Germinal center (tissue), 1 donor: ENCODE data around the gene LAMA5.

Source experiments
- DNase-seq: peaks from one replicate; pipeline ENCODE4 v3.0.0; 2012; ENCODE audit warnings: mixed read lengths, low spot score

Gene LAMA5

GRCh38 chr20:62349556-62350097, 17.5 kb downstream of the LAMA5 start:
- DNase-seq: no peak

- no peak for DNase-seq
Measured at GRCh38 chr20:62348604-62349003, 18.5 kb downstream of the LAMA5 start.

DNA sequence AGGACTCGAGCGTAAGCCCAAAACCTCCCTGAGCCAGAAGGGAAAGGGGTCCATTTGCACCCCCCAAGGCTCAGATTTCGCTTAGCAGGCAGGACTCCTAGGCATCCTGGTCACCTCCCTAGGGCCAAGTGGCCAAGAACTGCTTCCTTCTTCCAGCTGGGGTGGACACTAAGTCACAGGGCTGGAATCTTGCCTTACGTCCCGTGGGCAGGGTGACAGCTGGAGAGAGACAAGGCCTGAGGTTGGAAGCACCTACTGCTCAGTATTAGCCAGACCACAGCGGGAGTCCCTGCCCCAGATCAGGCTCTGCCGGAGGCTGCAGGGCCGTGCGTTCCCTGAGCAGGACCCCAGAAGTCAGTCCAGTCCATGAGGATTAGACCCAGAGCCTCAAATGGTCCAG, 19.7 kb downstream of the LAMA5 start:
- DNase-seq: no peak

DNA sequence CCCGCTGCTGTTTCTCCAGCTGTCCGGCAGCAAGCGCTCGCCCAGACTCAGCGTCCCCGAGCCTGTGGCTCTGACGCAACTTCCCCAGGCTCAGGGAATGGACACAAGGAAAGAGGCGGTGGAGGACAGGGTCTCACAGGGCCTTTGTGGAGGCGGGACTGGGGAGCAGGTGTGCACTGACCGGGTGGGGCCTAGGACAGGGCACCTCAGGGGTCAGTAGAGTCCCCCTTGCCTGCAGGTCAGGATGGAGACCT, 20.0 kb downstream of the LAMA5 start:
- no peak for DNase-seq

DNA sequence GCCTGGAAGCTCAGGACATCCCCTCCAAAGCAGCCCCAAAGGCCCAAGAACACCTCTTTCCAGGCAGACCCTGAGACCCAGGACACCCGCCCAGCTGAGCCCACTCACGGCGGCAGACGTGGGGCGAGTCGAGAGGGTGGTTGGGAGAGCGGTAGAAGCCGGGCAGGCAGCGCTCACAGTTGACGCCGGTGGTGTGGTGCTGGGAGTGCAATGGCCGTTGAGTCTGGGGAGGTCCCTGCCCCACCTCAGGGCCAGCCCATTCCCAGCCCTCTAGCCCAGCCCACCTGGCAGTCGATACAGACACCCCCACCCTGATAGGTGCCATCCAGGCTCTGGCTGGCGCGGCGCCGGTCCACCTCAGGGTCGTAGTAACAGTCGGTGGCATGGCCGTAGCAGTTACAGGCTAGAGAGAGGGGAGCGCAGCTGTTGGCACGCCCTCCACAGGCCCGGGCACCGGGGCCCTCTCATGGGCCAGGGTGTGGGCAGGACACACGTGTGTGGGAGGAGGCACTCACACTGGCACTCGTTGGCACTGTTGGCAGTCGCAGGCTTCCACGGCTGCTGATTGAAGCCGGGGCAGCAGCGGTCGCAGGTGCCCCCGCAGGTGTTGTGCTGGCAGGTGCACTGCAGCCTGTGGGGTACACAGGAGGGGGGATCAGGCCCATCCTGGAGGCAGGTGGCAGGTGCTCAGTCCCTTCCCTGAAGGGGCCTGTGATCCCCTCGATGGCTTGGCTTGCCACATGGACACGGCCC, 20.5 kb downstream of the LAMA5 start:
- DNase-seq: no peak

GRCh38 chr20:62345681-62346370, 21.3 kb downstream of the LAMA5 start:
- no peak for DNase-seq

GRCh38 chr20:62344782-62345181, 22.3 kb downstream of the LAMA5 start:
- DNase-seq: no peak

- DNase-seq: no peak
Measured at GRCh38 chr20:62344092-62344491, 23.0 kb downstream of the LAMA5 start.

DNA sequence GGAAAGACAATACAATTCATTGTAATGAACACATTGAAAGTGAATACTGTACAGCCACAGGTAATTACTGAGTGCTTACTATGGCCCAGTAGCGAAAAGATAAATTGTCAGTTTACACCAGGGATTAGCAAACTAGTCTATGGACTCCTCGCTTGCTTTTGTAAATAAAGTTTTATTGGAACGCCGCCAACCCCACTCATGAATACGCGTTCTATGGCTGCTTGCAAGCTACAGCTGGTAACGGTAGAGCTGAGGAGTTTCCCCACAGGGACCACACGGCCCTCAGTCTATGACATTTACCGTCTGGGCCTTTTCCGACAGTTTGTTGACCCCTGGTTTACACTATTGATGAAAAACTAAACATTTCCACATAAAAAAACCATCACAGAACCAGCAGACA, 24.2 kb downstream of the LAMA5 start:
- no peak for DNase-seq

DNA sequence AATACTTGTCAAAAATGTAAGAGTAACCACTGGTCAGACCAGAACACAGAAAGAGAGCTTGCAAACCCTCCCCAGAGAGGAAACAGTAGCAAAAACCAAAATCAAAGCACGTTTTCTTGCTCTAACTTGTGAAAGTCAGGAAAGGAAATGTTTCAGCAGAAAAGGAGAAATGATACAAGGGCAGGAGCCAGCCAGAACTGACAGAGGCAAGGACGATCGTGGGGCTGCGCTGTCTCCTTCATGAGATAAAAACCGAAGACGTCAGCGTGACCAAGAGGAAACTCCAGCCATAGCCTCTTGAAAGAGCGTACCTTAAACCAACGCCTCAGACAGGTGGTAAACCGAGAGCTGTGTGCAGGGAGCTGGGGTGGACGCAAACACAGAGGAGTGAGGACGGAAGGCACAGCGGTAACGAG, 27.5 kb downstream of the LAMA5 start:
- peak; percentile 61 for DNase-seq

- DNase-seq: no peak
Measured at GRCh38 chr20:62338294-62338620, 28.9 kb downstream of the LAMA5 start.

- DNase-seq: peak; percentile 65
Measured at GRCh38 chr20:62337558-62338293, 29.4 kb downstream of the LAMA5 start.

- DNase-seq: no peak
Measured at GRCh38 chr20:62336775-62337557, 30.1 kb downstream of the LAMA5 start.

DNA sequence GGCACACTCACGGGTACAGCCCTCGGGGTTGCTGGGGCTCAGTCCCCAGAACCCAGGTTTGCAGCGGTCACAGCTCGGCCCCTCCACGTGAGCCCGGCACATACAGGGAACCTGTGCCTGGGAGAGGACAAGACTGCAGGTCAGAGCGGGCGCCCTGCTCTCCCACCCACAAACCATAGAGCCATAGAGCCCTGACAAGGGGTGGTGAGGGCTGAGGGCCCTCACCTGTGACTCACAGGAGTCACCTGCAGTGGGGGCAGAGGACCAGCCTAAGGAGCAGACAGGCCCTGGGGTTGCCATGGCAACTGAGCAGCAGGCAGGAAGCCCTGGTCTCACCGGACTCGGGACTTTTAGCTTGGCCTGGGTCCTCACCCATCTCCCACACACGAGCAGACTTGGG, 30.8 kb downstream of the LAMA5 start:
- no peak for DNase-seq

DNA sequence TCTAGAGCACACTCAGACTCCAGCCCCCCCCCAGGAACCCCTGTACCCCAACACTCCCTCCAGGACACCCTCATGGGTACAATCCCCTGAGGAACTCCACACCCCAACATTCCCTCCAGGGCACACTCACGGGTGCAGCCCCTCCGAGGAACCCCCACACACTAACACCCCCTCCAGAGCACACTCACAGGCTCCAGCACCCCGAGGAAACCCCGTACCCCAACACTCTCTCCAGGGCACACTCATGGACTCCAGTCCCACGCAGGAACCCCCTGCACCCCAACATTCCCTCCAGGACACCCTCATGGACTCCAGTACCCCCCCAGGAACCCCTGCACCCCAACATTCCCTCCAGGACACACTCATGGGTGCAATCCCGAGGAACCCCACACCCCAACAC, 31.6 kb downstream of the LAMA5 start:
- no peak for DNase-seq

DNA sequence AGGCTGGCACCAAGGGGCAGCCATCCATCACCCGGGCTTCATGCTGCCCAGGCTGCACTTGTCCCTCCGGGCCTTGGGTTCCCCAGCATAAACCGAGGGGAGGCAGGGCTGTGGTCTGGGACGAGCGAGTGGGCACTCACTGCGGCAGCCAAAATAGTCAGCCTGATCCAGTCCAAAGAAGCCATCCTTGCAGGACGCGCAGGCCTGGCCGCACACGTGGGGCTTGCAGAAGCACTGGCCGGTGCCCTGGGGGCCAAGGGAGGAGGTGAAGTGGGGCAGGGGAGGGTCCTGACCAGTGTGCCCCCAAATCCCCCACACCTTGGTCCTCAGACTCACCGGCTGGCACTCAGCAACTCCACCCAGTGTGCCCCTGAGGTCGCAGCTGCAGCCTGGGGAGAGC, 32.2 kb downstream of the LAMA5 start:
- DNase-seq: no peak

- no peak for DNase-seq
Measured at GRCh38 chr20:62333820-62334595, 33.1 kb downstream of the LAMA5 start.

DNA sequence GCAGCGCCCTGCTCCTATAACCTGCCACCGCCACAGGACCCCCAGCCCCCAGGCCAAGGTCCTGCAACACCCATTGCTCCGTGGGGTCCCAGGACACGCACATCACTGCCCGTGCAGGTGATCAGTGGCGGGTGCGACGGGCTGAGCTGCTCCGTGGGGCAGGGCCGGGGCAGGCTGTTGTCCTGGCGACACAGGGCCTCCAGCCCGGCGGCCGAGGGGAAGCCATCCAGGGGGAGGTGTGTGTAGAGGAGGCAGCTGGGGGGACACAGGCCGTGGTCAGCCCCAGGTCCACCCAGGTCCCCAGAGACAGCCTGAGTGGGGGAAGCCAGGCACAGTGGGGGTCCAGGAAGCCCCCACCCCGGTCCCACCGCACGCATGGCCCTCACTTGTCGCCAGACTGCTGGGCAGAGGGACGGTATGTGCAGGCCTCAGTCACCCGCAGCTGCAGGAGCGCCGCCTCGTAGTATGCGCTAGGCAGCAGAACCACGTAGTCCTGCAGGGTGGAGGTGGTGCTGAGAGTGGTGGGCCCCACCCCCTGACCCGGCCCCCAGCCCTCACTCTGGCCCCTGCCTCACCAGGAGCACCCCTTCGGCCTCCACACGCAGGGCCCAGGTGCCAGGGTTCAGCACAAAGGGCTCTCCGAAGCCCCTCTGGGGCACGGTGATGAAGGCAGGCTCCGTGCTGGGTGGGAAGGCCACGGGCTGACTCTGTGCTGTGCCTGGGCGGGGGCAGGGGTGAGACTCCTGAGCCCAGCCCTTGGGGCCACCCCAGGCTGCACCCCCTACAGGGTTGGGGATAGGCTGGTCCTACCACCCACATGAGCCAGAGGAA, 33.9 kb downstream of the LAMA5 start:
- DNase-seq: no peak

DNA sequence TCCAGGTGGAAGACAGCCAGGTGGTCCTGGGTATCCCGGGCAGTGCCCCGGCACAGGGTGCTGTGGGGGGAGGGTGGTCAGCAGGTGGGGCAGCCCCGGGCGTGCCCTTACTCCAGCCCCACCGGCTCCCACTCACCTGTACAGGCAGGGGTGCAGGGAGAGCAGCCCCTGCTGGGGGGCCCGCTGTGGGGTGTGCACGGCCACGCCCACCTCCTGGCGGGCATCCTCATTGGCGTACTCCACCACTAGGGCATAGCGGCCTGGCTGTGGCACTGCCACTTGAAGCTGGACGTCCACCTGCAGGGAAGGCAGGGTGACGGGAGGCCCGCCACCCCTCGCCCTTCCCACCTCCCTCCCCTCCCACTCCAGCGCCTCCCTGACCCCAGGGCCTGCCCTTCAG, 34.7 kb downstream of the LAMA5 start:
- DNase-seq: no peak

- no peak for DNase-seq
Measured at GRCh38 chr20:62331347-62331746, 35.8 kb downstream of the LAMA5 start.
